SK-N-SH treated with all-trans-retinoic acid at 6 μM for 48 hours (cell line): ENCODE data around the gene C1QTNF3.

Experiments used
- TCF4 ChIP-seq: fragments of 250-450 bp; sonication (Bioruptor Pico); IDR thresholded peaks from 2 replicates; pipeline ENCODE4 v1.8.0; 2021; ENCODE audit warnings: mild to moderate bottlenecking, moderate library complexity, borderline replicate concordance
- ZFP30 ChIP-seq: fragments of 450-650 bp; formaldehyde crosslinking; IDR thresholded peaks from 2 replicates; pipeline ENCODE4 v1.5.0; 2022; ENCODE audit warnings: mild to moderate bottlenecking, moderate library complexity
- TF ChIP-seq, protein P1 (sequence below): fragments of 250-450 bp; sonication (Bioruptor Pico); IDR thresholded peaks from 2 replicates; pipeline ENCODE4 v1.8.0; 2020; ENCODE audit warnings: mild to moderate bottlenecking, moderate library complexity, borderline replicate concordance
- TF ChIP-seq, protein P2 (sequence below): fragments of 250-450 bp; sonication (Bioruptor Pico); IDR thresholded peaks from 2 replicates; pipeline ENCODE4 v1.5.1; 2021; ENCODE audit warnings: mild to moderate bottlenecking, moderate library complexity

DNA sequence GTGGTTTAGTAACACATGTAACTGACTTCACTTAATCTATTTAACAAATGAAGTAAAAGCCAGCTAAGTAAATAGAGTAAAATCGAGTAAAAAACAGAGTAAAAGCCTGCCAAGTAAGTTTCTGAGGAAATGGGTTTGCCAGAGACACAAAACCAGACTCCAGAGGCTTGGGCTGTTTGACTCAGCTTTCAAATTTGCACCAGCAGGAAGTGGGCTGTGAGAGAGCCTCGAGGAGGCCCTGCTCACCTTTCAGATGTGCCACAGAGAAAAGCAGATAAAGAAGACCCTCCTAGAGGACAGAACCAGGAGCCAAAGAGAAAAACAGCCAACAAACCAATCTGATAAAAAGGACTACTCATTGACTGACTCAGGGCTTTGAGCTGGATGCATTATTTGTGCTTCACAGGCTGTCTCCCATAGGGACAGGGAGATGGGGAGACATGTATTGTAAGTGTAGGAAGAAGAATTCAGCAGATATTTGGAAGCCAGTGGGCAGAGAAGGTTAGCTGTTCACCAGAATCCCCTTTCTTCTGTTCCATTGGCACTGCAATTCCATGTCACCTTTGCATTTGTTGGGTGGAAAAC, 20.8 kb downstream of the C1QTNF3 start:
- TF ChIP-seq ZFP30 (CRISPR knock-in tag): no peak
- no peak for TF ChIP-seq TCF4 (CRISPR knock-in tag)
- TF ChIP-seq, protein P1, sequence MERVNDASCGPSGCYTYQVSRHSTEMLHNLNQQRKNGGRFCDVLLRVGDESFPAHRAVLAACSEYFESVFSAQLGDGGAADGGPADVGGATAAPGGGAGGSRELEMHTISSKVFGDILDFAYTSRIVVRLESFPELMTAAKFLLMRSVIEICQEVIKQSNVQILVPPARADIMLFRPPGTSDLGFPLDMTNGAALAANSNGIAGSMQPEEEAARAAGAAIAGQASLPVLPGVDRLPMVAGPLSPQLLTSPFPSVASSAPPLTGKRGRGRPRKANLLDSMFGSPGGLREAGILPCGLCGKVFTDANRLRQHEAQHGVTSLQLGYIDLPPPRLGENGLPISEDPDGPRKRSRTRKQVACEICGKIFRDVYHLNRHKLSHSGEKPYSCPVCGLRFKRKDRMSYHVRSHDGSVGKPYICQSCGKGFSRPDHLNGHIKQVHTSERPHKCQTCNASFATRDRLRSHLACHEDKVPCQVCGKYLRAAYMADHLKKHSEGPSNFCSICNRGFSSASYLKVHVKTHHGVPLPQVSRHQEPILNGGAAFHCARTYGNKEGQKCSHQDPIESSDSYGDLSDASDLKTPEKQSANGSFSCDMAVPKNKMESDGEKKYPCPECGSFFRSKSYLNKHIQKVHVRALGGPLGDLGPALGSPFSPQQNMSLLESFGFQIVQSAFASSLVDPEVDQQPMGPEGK (CRISPR knock-in tag): no peak
- TF ChIP-seq, protein P2, sequence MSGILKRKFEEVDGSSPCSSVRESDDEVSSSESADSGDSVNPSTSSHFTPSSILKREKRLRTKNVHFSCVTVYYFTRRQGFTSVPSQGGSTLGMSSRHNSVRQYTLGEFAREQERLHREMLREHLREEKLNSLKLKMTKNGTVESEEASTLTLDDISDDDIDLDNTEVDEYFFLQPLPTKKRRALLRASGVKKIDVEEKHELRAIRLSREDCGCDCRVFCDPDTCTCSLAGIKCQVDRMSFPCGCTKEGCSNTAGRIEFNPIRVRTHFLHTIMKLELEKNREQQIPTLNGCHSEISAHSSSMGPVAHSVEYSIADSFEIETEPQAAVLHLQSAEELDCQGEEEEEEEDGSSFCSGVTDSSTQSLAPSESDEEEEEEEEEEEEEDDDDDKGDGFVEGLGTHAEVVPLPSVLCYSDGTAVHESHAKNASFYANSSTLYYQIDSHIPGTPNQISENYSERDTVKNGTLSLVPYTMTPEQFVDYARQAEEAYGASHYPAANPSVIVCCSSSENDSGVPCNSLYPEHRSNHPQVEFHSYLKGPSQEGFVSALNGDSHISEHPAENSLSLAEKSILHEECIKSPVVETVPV (CRISPR knock-in tag): no peak
